ENCODE data around the gene KATNAL1.

DNA sequence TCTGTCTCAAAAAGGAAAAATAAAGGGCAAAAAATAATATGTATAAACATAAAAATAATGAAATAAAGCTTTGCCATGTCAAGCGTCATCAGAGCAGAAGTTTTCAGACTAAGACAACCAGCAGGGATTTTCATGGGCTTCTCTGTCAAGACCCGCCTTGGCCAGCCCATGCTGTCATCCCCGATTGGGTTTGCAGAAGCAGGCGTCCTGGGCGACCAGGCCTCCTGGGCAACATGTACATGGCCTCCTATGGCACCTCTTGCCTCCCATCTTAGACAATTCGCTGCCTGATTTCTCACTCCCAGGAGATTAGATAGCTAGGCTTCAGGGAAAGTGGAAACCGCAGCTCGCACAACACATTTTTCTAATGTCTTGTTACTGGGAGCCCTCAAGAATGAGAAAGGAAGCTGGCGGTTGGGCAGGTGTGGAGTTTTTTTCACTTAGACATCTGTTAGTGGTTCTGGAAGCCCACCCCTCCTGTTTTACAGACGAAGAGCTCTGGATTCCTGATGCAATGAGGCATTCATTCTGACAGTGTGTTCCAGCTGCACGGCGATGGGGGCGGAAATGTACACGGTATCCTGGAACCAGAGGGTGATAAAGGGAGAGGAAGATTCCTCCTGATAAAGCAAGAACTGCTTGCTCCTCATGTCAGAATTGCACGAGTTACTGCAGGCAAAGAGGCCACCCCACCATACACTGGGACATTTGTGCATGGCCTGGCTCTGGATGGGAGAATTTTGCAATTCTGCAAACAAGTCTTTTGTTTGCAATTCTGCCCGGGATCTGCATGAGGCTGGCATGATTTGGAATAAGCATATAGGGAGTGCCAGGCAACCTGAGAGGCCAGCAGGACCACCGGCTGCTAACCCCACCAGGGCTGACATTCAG lies 47.4 kb upstream of the KATNAL1 start:
- TF ChIP-seq, protein P1, sequence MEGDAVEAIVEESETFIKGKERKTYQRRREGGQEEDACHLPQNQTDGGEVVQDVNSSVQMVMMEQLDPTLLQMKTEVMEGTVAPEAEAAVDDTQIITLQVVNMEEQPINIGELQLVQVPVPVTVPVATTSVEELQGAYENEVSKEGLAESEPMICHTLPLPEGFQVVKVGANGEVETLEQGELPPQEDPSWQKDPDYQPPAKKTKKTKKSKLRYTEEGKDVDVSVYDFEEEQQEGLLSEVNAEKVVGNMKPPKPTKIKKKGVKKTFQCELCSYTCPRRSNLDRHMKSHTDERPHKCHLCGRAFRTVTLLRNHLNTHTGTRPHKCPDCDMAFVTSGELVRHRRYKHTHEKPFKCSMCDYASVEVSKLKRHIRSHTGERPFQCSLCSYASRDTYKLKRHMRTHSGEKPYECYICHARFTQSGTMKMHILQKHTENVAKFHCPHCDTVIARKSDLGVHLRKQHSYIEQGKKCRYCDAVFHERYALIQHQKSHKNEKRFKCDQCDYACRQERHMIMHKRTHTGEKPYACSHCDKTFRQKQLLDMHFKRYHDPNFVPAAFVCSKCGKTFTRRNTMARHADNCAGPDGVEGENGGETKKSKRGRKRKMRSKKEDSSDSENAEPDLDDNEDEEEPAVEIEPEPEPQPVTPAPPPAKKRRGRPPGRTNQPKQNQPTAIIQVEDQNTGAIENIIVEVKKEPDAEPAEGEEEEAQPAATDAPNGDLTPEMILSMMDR (IDR thresholded peaks at IDR 0.05) = no peak
- TF ChIP-seq ZNF121 (CRISPR knock-in tag; IDR thresholded peaks at IDR 0.05) (no peak), NR2C2 (CRISPR knock-in tag; IDR thresholded peaks at IDR 0.05) (no peak), MYBL2 (CRISPR knock-in tag; IDR thresholded peaks at IDR 0.05) (no peak)
- TF ChIP-seq, protein P2, sequence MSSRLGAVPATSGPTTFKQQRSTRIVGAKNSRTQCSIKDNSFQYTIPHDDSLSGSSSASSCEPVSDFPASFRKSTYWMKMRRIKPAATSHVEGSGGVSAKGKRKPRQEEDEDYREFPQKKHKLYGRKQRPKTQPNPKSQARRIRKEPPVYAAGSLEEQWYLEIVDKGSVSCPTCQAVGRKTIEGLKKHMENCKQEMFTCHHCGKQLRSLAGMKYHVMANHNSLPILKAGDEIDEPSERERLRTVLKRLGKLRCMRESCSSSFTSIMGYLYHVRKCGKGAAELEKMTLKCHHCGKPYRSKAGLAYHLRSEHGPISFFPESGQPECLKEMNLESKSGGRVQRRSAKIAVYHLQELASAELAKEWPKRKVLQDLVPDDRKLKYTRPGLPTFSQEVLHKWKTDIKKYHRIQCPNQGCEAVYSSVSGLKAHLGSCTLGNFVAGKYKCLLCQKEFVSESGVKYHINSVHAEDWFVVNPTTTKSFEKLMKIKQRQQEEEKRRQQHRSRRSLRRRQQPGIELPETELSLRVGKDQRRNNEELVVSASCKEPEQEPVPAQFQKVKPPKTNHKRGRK (CRISPR knock-in tag; IDR thresholded peaks at IDR 0.05; ENCODE audit: borderline replicate concordance) = no peak
- TF ChIP-seq, protein P3, sequence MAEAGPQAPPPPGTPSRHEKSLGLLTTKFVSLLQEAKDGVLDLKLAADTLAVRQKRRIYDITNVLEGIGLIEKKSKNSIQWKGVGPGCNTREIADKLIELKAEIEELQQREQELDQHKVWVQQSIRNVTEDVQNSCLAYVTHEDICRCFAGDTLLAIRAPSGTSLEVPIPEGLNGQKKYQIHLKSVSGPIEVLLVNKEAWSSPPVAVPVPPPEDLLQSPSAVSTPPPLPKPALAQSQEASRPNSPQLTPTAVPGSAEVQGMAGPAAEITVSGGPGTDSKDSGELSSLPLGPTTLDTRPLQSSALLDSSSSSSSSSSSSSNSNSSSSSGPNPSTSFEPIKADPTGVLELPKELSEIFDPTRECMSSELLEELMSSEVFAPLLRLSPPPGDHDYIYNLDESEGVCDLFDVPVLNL (CRISPR knock-in tag; IDR thresholded peaks at IDR 0.05; ENCODE audit: borderline replicate concordance, low read depth) = no peak

Measured in WTC11 (cell line).